MM.1S (cell line): ENCODE measurements around the gene BPIFA1.

Source experiments
- DNase-seq: peaks from one replicate; pipeline ENCODE4 v3.0.0-alpha.2; 2015
- H2AFZ ChIP-seq: fragments of 300-600 bp; sonication (generic); 2 replicates; pipeline ENCODE4 v1.6.0; 2016; ENCODE audit warnings: antibody characterized with exemption, low read length
- H3F3A ChIP-seq: fragments of 300-600 bp; sonication (generic); 2 replicates; pipeline ENCODE4 v1.6.1; 2016; ENCODE audit warnings: mild to moderate bottlenecking, antibody characterized with exemption, low read length, moderate library complexity, mixed read lengths; ENCODE audit not compliant: insufficient read depth
- H3K27ac ChIP-seq: fragments of 300-600 bp; sonication (generic); 2 replicates; pipeline ENCODE4 v1.5.1; 2016; ENCODE audit warnings: mild to moderate bottlenecking, low read length
- H3K27me3 ChIP-seq: fragments of 300-600 bp; sonication (generic); replicated peaks from 2 replicates; pipeline ENCODE4 v1.6.0; 2016; ENCODE audit warnings: low read length; ENCODE audit not compliant: insufficient read depth
- H3K36me3 ChIP-seq: fragments of 300-600 bp; sonication (generic); replicated peaks from 2 replicates; pipeline ENCODE4 v1.6.1; 2016; ENCODE audit warnings: mild to moderate bottlenecking, low read length, mixed read lengths; ENCODE audit not compliant: insufficient read depth
- H3K4me1 ChIP-seq: fragments of 300-600 bp; sonication (generic); 2 replicates; pipeline ENCODE4 v1.6.1; 2016; ENCODE audit warnings: low read length, mixed read lengths
- H3K4me2 ChIP-seq: fragments of 300-600 bp; sonication (generic); 2 replicates; pipeline ENCODE4 v1.6.0; 2016; ENCODE audit warnings: low read depth, low read length
- H3K4me3 ChIP-seq: fragments of 300-600 bp; sonication (generic); 2 replicates; pipeline ENCODE4 v1.5.1; 2016; ENCODE audit warnings: low read length, mixed read lengths
- H3K79me2 ChIP-seq: fragments of 300-600 bp; sonication (generic); 2 replicates; pipeline ENCODE4 v1.6.1; 2016; ENCODE audit warnings: mixed run types, low read length, mixed read lengths
- H3K9ac ChIP-seq: fragments of 300-600 bp; sonication (generic); 2 replicates; pipeline ENCODE4 v1.6.1; 2016; ENCODE audit warnings: low read length, mixed read lengths
- H3K9me2 ChIP-seq: fragments of 300-600 bp; sonication (generic); replicated peaks from 2 replicates; pipeline ENCODE4 v1.6.1; 2016; ENCODE audit warnings: mild to moderate bottlenecking, low read length, mixed read lengths; ENCODE audit not compliant: insufficient read depth
- H3K9me3 ChIP-seq: fragments of 300-600 bp; sonication (generic); replicated peaks from 2 replicates; pipeline ENCODE4 v1.6.1; 2016; ENCODE audit warnings: mild to moderate bottlenecking, low read length, mixed read lengths; ENCODE audit not compliant: insufficient read depth
- H4K20me1 ChIP-seq: fragments of 300-600 bp; sonication (generic); 2 replicates; pipeline ENCODE4 v1.6.1; 2016; ENCODE audit warnings: mild to moderate bottlenecking, low read length, moderate library complexity, mixed read lengths; ENCODE audit not compliant: insufficient read depth
- CTCF ChIP-seq: fragments of 300-600 bp; sonication (generic); IDR thresholded peaks from 2 replicates; pipeline ENCODE4 v1.5.1; 2016; ENCODE audit warnings: antibody characterized with exemption, low read length, mixed read lengths
- EZH2 ChIP-seq: fragments of 300-600 bp; sonication (generic); optimal IDR thresholded peaks from 2 replicates; pipeline ENCODE3; 2017; ENCODE audit warnings: low read depth, mild to moderate bottlenecking, antibody characterized with exemption, low read length, mixed read lengths
- EZH2phosphoT487 ChIP-seq: fragments of 300-600 bp; sonication (generic); IDR thresholded peaks from 2 replicates; pipeline ENCODE4 v1.6.1; 2018; ENCODE audit warnings: antibody characterized with exemption, low read length

The BPIFA1 gene

GRCh38 chr20:33255005-33255404 lies 19.2 kb downstream of the BPIFA1 start:
- Histone ChIP-seq H3K9ac (no peak overlapping the region), H3K27ac (no peak overlapping the region), H3K79me2 (no peaks in the 10 kb centered on the region), H3K9me2 (no peaks in the 10 kb centered on the region), H3K4me1 (no peaks in the 10 kb centered on the region), H2AFZ (no peak overlapping the region), H3K9me3 (no peaks in the 10 kb centered on the region), H3K4me3 (no peak overlapping the region), H3K4me2 (no peak overlapping the region), H4K20me1 (no peaks in the 10 kb centered on the region), H3K27me3 (peaks cover 5% of the 10 kb centered on the region; the same call in 1 of the 2 replicates), H3K36me3 (no peaks in the 10 kb centered on the region), H3F3A (no peaks in the 10 kb centered on the region)
- DNase-seq: no peak
- TF ChIP-seq EZH2phosphoT487: no peak
- TF ChIP-seq CTCF: no peak
- TF ChIP-seq EZH2: no peak

- no peak for DNase-seq
- H3K4me1 ChIP-seq: no peaks in the 10 kb centered on the region
- H3K27ac ChIP-seq: no peak overlapping the region
- H3K9me2 ChIP-seq: no peaks in the 10 kb centered on the region
- no peaks in the 10 kb centered on the region for H3K36me3 ChIP-seq
- no peak overlapping the region for H3K4me3 ChIP-seq
- H3K9me3 ChIP-seq: no peaks in the 10 kb centered on the region
- H3K79me2 ChIP-seq: no peaks in the 10 kb centered on the region
- no peaks in the 10 kb centered on the region for H4K20me1 ChIP-seq
- no peak overlapping the region for H3K9ac ChIP-seq
- peaks cover 25% of the 10 kb centered on the region for H3K27me3 ChIP-seq
- no peak overlapping the region for H2AFZ ChIP-seq
- H3F3A ChIP-seq: no peaks in the 10 kb centered on the region
- TF ChIP-seq EZH2phosphoT487: no peak
- TF ChIP-seq EZH2: no peak
- TF ChIP-seq CTCF: no peak
- no peak overlapping the region for H3K4me2 ChIP-seq
These were observed 21.4 kb downstream of the BPIFA1 start for GRCh38 chr20:33257237-33257636.

DNA sequence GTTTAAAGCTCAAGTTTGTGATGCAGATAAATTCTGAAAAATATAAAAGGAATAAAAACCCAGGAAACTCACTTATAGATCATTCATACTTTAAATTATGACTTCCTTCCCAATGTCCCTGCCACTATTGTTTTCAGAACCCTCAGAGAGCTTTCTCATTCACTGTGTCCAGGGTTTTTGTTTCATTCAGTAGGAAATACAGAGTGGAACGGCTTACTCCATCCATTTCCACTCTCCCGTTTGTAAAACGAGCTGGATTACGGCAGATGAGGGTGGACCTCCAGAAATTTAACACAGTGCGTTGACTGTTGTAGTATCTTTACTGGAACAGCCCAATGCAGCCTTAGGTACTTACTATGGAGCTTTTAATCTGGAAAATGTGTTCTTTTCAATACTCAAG lies 23.6 kb downstream of the BPIFA1 start:
- Histone ChIP-seq H3K9ac (no peak overlapping the region), H3K27ac (no peak overlapping the region), H4K20me1 (no peaks in the 10 kb centered on the region), H3K9me2 (no peaks in the 10 kb centered on the region), H3F3A (no peaks in the 10 kb centered on the region), H3K27me3 (peaks cover 43% of the 10 kb centered on the region), H3K4me2 (no peak overlapping the region), H2AFZ (no peak overlapping the region), H3K4me3 (no peak overlapping the region), H3K4me1 (no peaks in the 10 kb centered on the region), H3K79me2 (no peaks in the 10 kb centered on the region), H3K36me3 (no peaks in the 10 kb centered on the region), H3K9me3 (no peaks in the 10 kb centered on the region)
- no peak for DNase-seq
- TF ChIP-seq EZH2 (no peak), CTCF (no peak), EZH2phosphoT487 (no peak)
